GM12864 (cell line): Measurements from ENCODE around the gene C2orf49.

Experiments
- DNase-seq: peaks from one replicate; pipeline ENCODE4 v3.0.0-alpha.2; 2011; ENCODE audit warnings: low read depth
- H3K4me3 ChIP-seq: 2 replicates; pipeline ENCODE4 v1.5.1; 2011; ENCODE audit warnings: mild to moderate bottlenecking, low read depth, low read length, control low read depth
- TF ChIP-seq, protein P1 (sequence below): IDR thresholded peaks from 2 replicates; pipeline ENCODE4 v1.5.1; 2011; ENCODE audit warnings: low read depth, mild to moderate bottlenecking, moderate library complexity, low read length, control low read depth, inconsistent platforms; ENCODE audit errors: missing control alignments

Gene C2orf49

GRCh38 chr2:105396254-105397024, 59.1 kb downstream of the C2orf49 start:
- H3K4me3 ChIP-seq: no peak overlapping the region
- DNase-seq: no peak
- TF ChIP-seq, protein P1, sequence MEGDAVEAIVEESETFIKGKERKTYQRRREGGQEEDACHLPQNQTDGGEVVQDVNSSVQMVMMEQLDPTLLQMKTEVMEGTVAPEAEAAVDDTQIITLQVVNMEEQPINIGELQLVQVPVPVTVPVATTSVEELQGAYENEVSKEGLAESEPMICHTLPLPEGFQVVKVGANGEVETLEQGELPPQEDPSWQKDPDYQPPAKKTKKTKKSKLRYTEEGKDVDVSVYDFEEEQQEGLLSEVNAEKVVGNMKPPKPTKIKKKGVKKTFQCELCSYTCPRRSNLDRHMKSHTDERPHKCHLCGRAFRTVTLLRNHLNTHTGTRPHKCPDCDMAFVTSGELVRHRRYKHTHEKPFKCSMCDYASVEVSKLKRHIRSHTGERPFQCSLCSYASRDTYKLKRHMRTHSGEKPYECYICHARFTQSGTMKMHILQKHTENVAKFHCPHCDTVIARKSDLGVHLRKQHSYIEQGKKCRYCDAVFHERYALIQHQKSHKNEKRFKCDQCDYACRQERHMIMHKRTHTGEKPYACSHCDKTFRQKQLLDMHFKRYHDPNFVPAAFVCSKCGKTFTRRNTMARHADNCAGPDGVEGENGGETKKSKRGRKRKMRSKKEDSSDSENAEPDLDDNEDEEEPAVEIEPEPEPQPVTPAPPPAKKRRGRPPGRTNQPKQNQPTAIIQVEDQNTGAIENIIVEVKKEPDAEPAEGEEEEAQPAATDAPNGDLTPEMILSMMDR: no peak

GRCh38 chr2:105397025-105397722, 59.8 kb downstream of the C2orf49 start:
- DNase-seq: no peak
- TF ChIP-seq, protein P1: no peak
- no peak overlapping the region for H3K4me3 ChIP-seq

DNA sequence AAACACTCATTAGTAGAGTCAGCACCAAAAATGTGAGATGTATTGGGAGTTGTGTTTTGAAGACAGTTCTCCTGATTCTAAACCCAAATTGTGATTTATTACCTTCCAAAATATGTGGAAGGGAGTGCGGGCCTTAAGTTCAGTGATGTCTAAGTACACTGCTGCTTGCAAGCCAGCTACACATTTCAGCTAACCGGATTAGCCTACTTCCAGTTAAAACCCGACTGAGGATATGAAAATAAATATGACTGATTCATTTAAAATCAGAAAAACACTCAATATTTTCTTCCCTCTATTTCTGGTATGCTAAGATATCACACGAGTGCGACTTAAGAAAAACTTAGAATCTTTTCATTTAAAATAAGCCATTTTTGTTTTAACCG, 60.6 kb downstream of the C2orf49 start:
- H3K4me3 ChIP-seq: no peak overlapping the region; the same call in 1 of the 2 replicates
- TF ChIP-seq, protein P1: no peak
- no peak for DNase-seq

- peak within 1 kb of the TSS; percentile 39 for H3K4me3 ChIP-seq
- no peak for DNase-seq
- TF ChIP-seq, protein P1: peak; percentile 49
Observed at GRCh38 chr2:105398336-105399206, 61.2 kb downstream of the C2orf49 start, which contains the start of gene FHL2. Gene FHL2 (minus strand): TSS chr2:105399051. CDS start chr2:105386516, 12,535 bp downstream.
